T-helper 2 cell treated with Interferon-gamma antibody and Interleukin-4, amounts not matched to agents 5 μg/mL and 100 μg/mL, for 36 hours (primary cell): ENCODE data around the gene BCAP31.
"Not testable (repeated sequence)": the region's sequence is repeated elsewhere in the genome, so short reads cannot be mapped to it uniquely, and the experiment has no call there.

ENCODE experiments used
- DNase-seq: peaks from one replicate; pipeline ENCODE4 v3.0.0; 2021; ENCODE audit warnings: low spot score
- H3K27ac Mint-ChIP-seq: one replicate; pipeline ENCODE4 v1.8.0; 2021; ENCODE audit warnings: mild to moderate bottlenecking, mixed read lengths
- H3K27me3 Mint-ChIP-seq: one replicate; pipeline ENCODE4 v1.8.0; 2021; ENCODE audit warnings: low read depth, mixed read lengths
- H3K36me3 Mint-ChIP-seq: one replicate; pipeline ENCODE4 v1.8.0; 2021; ENCODE audit warnings: low read depth, mixed read lengths
- H3K4me1 Mint-ChIP-seq: one replicate; pipeline ENCODE4 v1.8.0; 2021; ENCODE audit warnings: low read depth, mixed read lengths
- H3K4me3 Mint-ChIP-seq: one replicate; pipeline ENCODE4 v1.8.0; 2022; ENCODE audit warnings: mild to moderate bottlenecking, moderate library complexity, mixed read lengths
- H3K9me3 Mint-ChIP-seq: one replicate; pipeline ENCODE4 v1.8.0; 2021; ENCODE audit warnings: mixed read lengths

Gene BCAP31

DNA sequence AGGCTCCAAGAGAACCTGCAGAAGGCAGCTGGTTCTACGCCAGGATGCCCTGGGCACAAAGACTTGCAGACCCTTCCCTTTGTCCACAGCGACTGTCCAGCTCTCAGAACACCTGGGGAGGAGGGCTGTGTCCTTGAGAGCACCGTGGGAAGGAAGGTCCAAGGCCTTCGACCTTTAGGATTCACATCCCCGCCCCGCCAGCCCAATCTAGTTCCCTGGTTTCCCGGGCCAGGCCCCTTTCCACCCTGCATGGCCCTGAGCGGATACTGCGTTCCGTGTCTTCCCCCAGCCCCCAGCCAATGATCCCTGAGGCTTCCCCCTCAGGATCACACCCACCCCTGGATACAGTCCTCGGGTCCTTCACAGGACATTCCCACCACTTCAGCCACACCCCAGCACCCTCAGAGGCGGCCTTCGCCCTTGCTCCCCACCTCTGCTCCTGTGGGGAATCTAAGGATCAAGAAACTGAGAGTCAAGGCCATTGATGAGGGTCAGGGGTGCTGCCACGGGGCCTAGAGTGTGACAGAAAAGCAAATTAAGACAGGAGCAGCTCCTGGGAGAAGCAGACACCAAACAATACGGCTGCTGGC, 9.6 kb upstream of the BCAP31 start:
- no peak overlapping the region for H3K4me3 Mint-ChIP-seq
- H3K9me3 Mint-ChIP-seq, result peaks cover 14% of the 10 kb centered on the region
- no peaks in the 10 kb centered on the region for H3K27me3 Mint-ChIP-seq
- DNase-seq, result no peak
- peaks cover 31% of the 10 kb centered on the region for H3K36me3 Mint-ChIP-seq
- no peak overlapping the region for H3K27ac Mint-ChIP-seq
- H3K4me1 Mint-ChIP-seq, result peaks cover 20% of the 10 kb centered on the region

- no peak for DNase-seq
- Mint-ChIP-seq H3K9me3 (peaks cover 14% of the 10 kb centered on the region), H3K36me3 (peaks cover 31% of the 10 kb centered on the region), H3K27me3 (no peaks in the 10 kb centered on the region), H3K4me1 (peaks cover 23% of the 10 kb centered on the region), H3K27ac (no peak overlapping the region), H3K4me3 (no peak overlapping the region)
Observed at GRCh38 chrX:153732401-153732800, 8.2 kb upstream of the BCAP31 start.

DNA sequence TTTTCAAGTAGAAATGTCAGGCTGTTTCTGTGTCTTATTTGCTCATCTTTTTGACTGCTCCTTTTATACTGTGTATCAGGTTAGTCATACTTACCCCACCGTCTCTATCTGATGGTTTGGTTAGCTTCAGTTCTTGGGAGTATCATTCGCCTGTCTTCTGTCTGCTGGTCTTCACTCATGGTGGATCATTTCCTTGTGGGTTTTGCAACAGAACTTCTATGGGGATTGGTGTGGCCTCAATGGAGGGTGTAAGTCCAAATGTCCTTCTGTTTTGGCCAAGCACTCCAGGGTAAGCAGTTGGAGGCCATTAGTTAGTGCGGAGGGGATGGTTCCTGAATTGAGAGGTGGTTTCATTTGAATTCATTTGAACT, 7.6 kb upstream of the BCAP31 start:
- peaks cover 28% of the 10 kb centered on the region for H3K4me1 Mint-ChIP-seq
- no peaks in the 10 kb centered on the region for H3K27me3 Mint-ChIP-seq
- no peak overlapping the region for H3K27ac Mint-ChIP-seq
- DNase-seq, result no peak
- H3K36me3 Mint-ChIP-seq, result peaks cover 31% of the 10 kb centered on the region
- peaks cover 14% of the 10 kb centered on the region for H3K9me3 Mint-ChIP-seq
- no peak overlapping the region for H3K4me3 Mint-ChIP-seq

DNA sequence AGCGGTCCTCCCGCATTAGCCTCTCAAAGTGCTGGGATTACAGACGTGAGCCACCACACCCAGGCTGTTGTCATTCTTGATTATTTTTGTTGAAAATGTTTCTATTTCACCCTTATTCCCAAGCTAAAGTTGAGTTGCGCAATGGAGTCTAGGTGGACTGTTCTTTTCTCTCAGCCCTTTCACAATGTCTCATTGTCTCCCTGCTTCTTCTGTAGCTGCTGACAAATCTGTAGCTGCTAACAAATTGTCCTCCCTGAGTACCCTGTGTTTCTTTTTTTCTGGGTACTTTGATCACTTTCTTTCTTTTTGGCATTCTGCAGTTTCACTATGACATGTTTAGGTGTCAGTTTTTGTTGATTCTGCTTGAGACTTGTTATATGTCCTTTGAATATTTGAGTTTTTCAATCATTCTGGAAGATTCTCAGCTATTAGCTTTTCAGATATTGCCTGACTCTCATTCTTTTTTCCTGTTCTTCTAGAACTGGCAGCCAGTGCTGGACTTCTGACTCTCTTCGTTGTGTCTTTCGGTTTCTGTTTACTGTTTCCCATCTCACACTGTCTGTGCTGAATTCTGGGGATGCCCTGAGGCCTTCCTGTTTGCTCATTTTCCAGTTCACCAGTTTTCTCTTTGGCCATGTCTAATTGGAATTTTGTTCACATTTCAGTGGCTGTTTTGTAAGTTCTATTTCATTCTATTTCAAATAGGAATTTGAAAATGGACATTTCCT, 7.1 kb upstream of the BCAP31 start:
- Mint-ChIP-seq H3K9me3 (peaks cover 14% of the 10 kb centered on the region), H3K36me3 (peaks cover 31% of the 10 kb centered on the region), H3K27ac (peak overlapping the region; percentile 41), H3K4me3 (no peak overlapping the region), H3K4me1 (peaks cover 28% of the 10 kb centered on the region), H3K27me3 (no peaks in the 10 kb centered on the region)
- no peak for DNase-seq

GRCh38 chrX:153730115-153730514, 5.9 kb upstream of the BCAP31 start:
- Mint-ChIP-seq H3K36me3 (peaks cover 26% of the 10 kb centered on the region), H3K4me1 (peaks cover 22% of the 10 kb centered on the region), H3K9me3 (peaks cover 14% of the 10 kb centered on the region)
- H3K27me3 Mint-ChIP-seq, H3K27ac Mint-ChIP-seq, DNase-seq, H3K4me3 Mint-ChIP-seq: not testable (repeated sequence)

GRCh38 chrX:153728951-153729631, 4.9 kb upstream of the BCAP31 start:
- Mint-ChIP-seq H3K27ac (no peak overlapping the region), H3K27me3 (no peaks in the 10 kb centered on the region), H3K4me1 (peaks cover 20% of the 10 kb centered on the region), H3K36me3 (peaks cover 22% of the 10 kb centered on the region), H3K9me3 (peaks cover 10% of the 10 kb centered on the region), H3K4me3 (no peak overlapping the region)
- DNase-seq, result no peak

GRCh38 chrX:153728095-153728494, 3.9 kb upstream of the BCAP31 start:
- peaks cover 20% of the 10 kb centered on the region for H3K36me3 Mint-ChIP-seq
- peaks cover 10% of the 10 kb centered on the region for H3K9me3 Mint-ChIP-seq
- DNase-seq, result no peak
- H3K4me3 Mint-ChIP-seq, result no peak overlapping the region
- H3K27me3 Mint-ChIP-seq, result no peaks in the 10 kb centered on the region
- H3K27ac Mint-ChIP-seq, result no peak overlapping the region
- peaks cover 20% of the 10 kb centered on the region for H3K4me1 Mint-ChIP-seq

GRCh38 chrX:153727123-153727931, 3.1 kb upstream of the BCAP31 start:
- H3K27ac Mint-ChIP-seq, result peak overlapping the region; percentile 60
- peaks cover 10% of the 10 kb centered on the region for H3K9me3 Mint-ChIP-seq
- H3K36me3 Mint-ChIP-seq, result peaks cover 22% of the 10 kb centered on the region
- H3K27me3 Mint-ChIP-seq, result no peaks in the 10 kb centered on the region
- peaks cover 22% of the 10 kb centered on the region for H3K4me1 Mint-ChIP-seq
- DNase-seq, result no peak
- peak overlapping the region; percentile 65 for H3K4me3 Mint-ChIP-seq

DNA sequence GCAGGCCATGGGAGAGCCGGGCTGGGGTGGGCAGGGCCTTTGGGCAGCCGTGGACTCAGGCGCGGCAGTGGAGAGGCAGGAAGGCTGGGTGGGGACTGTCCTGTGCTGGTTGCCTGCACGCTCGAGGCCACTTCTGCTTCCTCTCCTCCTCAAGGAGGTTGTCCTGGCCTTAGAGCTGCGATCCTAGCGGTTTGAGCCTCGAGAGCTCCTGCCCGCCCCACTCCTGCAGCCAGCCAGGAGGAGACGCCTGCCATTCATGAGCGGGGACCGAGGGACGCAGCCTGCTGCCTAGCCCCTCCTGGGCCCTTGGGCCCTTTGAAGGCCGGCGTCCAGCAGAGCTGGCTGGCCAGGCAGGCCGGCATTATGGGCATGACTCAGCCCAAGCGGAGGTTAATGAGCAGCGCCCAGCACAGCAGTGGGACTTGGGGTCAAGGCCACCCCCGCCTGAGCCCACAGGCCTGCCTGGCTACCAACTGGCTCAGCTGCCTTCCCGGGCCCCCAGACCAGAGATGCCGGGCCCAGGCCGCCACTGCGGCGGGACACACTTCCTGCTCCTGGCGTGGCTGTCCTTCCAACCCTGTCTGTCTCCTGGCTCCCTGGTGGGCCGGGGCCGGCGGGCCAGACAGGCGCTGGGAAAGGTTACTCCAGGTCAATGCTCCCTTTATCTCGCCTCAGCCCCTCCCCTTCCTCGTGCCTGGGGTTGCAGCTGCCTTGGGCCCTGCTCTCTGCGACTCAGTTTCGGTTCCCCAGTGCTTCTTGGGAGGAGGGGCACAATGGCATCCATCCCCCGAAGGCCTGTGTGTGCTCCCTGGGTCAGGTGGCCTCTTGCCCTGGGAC, 2.3 kb upstream of the BCAP31 start:
- Mint-ChIP-seq H3K36me3 (peaks cover 20% of the 10 kb centered on the region), H3K4me1 (peaks cover 23% of the 10 kb centered on the region), H3K27ac (peak overlapping the region; percentile 60), H3K4me3 (peak overlapping the region; percentile 65), H3K27me3 (no peaks in the 10 kb centered on the region), H3K9me3 (peaks cover 5% of the 10 kb centered on the region)
- DNase-seq, result peak; percentile 12

- peaks cover 15% of the 10 kb centered on the region for H3K36me3 Mint-ChIP-seq
- H3K4me3 Mint-ChIP-seq, result peak overlapping the region; percentile 50
- DNase-seq, result no peak
- H3K27ac Mint-ChIP-seq, result no peak overlapping the region
- H3K4me1 Mint-ChIP-seq, result peaks cover 19% of the 10 kb centered on the region
- H3K9me3 Mint-ChIP-seq, result no peaks in the 10 kb centered on the region
- H3K27me3 Mint-ChIP-seq, result no peaks in the 10 kb centered on the region
Observed at GRCh38 chrX:153725832-153726285, 1.7 kb upstream of the BCAP31 start.

GRCh38 chrX:153725039-153725831, 1.0 kb upstream of the BCAP31 start:
- Mint-ChIP-seq H3K4me3 (peak overlapping the region; percentile 60), H3K4me1 (peaks cover 16% of the 10 kb centered on the region), H3K27ac (no peak overlapping the region), H3K9me3 (no peaks in the 10 kb centered on the region), H3K27me3 (no peaks in the 10 kb centered on the region), H3K36me3 (peaks cover 17% of the 10 kb centered on the region)
- no peak for DNase-seq

- H3K9me3 Mint-ChIP-seq, result no peaks in the 10 kb centered on the region
- H3K27ac Mint-ChIP-seq, result peak overlapping the region; percentile 76
- peak overlapping the region; percentile 88 for H3K4me3 Mint-ChIP-seq
- H3K4me1 Mint-ChIP-seq, result peaks cover 16% of the 10 kb centered on the region
- peaks cover 24% of the 10 kb centered on the region for H3K36me3 Mint-ChIP-seq
- H3K27me3 Mint-ChIP-seq, result no peaks in the 10 kb centered on the region
- peak; percentile 55 for DNase-seq
Observed at GRCh38 chrX:153723351-153724251, 586 bp downstream of the BCAP31 start.
